Cardiac muscle cell (in vitro differentiated cells and primary cell): ENCODE results near the gene NAV1. TPM values are rescaled to one million over a fixed set of nuclear protein-coding genes. Genes with fewer than 3 reads are reported as not detected.

ENCODE experiments used
- DNase-seq, 2 donors: peaks; one replicate each; pipeline versions ENCODE4 v3.0.0 to v3.0.0-alpha.2; 2010 to 2017; ENCODE audit warnings: low read depth in 1 of 2, low spot score in 1 of 2
- H3K27ac ChIP-seq: fragments of 200-600 bp; sonication (generic); 2 replicates; pipeline ENCODE4 v1.5.1; 2016
- H3K27me3 ChIP-seq: fragments of 200-600 bp; sonication (generic); 2 replicates; pipeline ENCODE4 v1.6.0; 2016; ENCODE audit warnings: control low read depth
- H3K36me3 ChIP-seq: fragments of 200-600 bp; sonication (generic); 2 replicates; pipeline ENCODE4 v1.5.1; 2016; ENCODE audit warnings: control low read depth
- H3K4me1 ChIP-seq: fragments of 200-600 bp; sonication (generic); 2 replicates; pipeline ENCODE4 v1.8.1; 2017; ENCODE audit warnings: low read depth, mild to moderate bottlenecking, mixed run types
- H3K4me3 ChIP-seq: fragments of 200-600 bp; sonication (generic); 2 replicates; pipeline ENCODE4 v1.5.1; 2016; ENCODE audit warnings: mild to moderate bottlenecking
- H3K9me3 ChIP-seq: fragments of 200-600 bp; sonication (generic); 2 replicates; pipeline ENCODE4 v1.5.1; 2017; ENCODE audit warnings: low read depth, mild to moderate bottlenecking, control low read depth
- polyA plus RNA-seq: library from polyadenylated mRNA; unstranded; fragments of >200 nt; fragmentation: Nextera tagmentation; extraction: Ambion mirVana; gene quantifications from 2 replicates; pipeline ENCODE4 v1.2.1, GENCODE V29; 2016
- total RNA-seq: library from RNA; depleted of rRNA; stranded (reverse); fragments of >200 nt; gene quantifications from 2 replicates; pipeline ENCODE4 v1.2.3, GENCODE V29; 2016
- TF ChIP-seq, protein P1 (sequence below): IDR thresholded peaks from 2 replicates; pipeline ENCODE4 v1.5.1; 2012; ENCODE audit warnings: low read depth, mild to moderate bottlenecking, low read length

The NAV1 gene
- total and polyA plus RNA-seq, 2 experiments from 2014 or later = 99.0 to 151 TPM

DNA sequence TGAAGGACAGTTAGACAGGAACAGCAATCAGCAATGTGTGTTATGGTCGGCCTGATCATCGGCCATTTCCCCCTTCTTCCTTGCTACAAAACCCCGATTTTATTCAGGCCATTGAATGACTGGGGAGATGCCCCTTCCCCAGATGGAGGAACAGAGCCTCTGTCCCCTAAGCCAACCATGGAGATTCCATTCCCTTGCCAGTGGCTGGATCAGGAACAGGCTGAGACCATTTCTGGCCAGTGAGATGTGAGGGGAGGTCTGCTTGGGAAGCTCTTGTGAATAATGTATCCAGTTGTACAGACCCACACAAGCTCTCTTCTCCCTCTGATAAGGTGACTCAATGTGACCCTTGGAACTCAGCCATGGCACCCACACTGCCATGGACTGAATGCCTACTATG is 39.7 kb upstream of the NAV1 start:
- Histone ChIP-seq H3K4me3 (no peak overlapping the region), H3K4me1 (peaks cover 75% of the 10 kb centered on the region)
- DNase-seq = no peak

DNA sequence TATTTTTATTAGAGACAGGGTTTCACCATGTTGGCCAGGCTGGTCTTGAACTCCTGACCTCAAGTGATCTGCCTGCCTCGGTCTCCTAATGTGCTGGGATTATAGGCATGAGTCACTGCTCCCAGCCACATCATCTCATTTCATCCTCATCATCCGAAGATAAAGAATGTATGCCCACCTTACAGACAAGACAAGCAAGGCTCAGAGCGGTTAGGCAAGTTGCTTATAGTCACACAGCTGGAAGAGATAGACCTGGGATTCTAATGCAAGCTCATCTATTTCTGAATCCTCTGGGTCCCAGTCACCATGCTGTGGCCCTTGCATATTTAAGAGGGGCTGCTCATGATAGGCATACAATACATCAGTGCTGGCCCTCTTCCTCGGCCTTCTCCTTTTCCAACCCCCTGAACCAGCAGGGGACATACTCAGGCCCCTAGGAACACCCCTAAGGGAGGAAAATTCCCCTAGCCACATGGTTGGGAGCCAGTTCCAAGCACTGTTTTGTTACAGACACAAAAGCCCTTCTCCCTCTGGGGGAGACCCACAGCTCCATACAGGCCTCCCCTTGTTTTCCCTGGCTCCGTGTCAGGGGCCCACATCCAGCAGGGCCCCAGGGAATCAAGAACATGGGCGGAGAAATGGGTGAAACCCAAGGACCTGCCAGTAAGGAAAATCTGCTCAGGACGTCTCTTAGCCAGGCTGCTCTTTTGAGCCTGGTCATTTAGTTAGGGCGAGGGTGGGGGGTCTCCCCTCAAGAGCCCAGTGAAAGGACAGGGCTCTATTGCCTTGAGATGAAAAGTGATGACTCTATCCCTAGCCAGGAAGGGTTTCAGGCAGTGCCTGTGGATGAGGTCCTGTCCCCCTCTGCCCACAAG is 38.9 kb upstream of the NAV1 start:
- H3K27ac ChIP-seq = peak overlapping the region; percentile 99
- H3K36me3 ChIP-seq = no peaks in the 10 kb centered on the region
- DNase-seq = peak in 1 of 2 donors; percentile 72
- TF ChIP-seq, protein P1, sequence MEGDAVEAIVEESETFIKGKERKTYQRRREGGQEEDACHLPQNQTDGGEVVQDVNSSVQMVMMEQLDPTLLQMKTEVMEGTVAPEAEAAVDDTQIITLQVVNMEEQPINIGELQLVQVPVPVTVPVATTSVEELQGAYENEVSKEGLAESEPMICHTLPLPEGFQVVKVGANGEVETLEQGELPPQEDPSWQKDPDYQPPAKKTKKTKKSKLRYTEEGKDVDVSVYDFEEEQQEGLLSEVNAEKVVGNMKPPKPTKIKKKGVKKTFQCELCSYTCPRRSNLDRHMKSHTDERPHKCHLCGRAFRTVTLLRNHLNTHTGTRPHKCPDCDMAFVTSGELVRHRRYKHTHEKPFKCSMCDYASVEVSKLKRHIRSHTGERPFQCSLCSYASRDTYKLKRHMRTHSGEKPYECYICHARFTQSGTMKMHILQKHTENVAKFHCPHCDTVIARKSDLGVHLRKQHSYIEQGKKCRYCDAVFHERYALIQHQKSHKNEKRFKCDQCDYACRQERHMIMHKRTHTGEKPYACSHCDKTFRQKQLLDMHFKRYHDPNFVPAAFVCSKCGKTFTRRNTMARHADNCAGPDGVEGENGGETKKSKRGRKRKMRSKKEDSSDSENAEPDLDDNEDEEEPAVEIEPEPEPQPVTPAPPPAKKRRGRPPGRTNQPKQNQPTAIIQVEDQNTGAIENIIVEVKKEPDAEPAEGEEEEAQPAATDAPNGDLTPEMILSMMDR = no peak
- no peaks in the 10 kb centered on the region for H3K27me3 ChIP-seq
- H3K9me3 ChIP-seq = no peaks in the 10 kb centered on the region
- H3K4me3 ChIP-seq = no peak overlapping the region
- H3K4me1 ChIP-seq = peaks cover 70% of the 10 kb centered on the region

More for the DNA sequence above, 39.7 kb upstream of the NAV1 start:
- Histone ChIP-seq H3K27ac (peak overlapping the region; percentile 99), H3K36me3 (no peaks in the 10 kb centered on the region), H3K9me3 (no peaks in the 10 kb centered on the region), H3K27me3 (no peaks in the 10 kb centered on the region)
- TF ChIP-seq, protein P1 = no peak

DNA sequence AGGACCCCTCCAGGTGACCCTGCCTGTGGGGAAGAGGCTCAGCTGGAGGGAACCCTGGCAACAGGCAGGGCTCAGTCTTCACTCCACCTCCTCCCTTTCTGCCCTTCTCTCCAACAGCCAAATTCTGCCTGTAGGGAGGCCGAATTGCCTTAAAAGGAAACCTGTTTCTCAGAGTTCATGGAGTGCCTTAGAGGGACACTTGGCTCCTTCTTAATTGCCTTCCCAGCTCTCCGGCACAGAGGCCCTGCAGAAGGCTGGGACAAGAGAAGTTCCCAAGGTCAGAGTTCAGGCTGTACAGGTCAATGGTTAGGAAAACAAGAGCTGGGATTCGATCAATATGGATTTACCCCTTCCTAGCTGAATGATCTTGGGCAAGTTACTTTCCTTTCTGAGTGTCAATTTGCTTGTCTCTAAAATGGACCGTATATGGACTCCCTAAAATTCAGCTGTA is 38.2 kb upstream of the NAV1 start:
- peak overlapping the region; percentile 99 for H3K27ac ChIP-seq
- DNase-seq = peak; percentile 62 to 65
- no peaks in the 10 kb centered on the region for H3K36me3 ChIP-seq
- H3K4me3 ChIP-seq = no peak overlapping the region
- no peaks in the 10 kb centered on the region for H3K27me3 ChIP-seq
- no peaks in the 10 kb centered on the region for H3K9me3 ChIP-seq
- TF ChIP-seq, protein P1 = no peak
- H3K4me1 ChIP-seq = peaks cover 66% of the 10 kb centered on the region

DNA sequence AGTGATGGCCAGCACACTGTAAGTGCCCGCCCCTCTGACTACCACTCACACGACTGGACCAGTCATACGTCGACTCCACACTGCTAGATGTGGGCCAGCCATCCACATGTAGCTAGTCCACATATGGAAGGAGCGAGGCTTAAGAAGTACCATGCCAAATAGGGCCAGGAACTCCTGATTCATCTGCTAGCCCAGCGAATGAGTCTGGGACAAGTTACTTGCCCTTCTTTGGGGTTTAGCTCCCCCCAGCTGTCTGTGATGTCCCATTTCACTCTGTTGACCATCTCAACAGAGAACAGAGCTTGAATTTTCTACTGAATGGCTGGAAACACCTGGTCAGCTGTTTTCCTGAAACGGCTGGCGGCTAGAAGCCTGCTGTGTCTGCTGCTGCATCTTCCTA is 37.8 kb upstream of the NAV1 start:
- Histone ChIP-seq H3K27me3 (no peaks in the 10 kb centered on the region), H3K4me1 (peaks cover 63% of the 10 kb centered on the region), H3K27ac (peak overlapping the region; percentile 99), H3K9me3 (no peaks in the 10 kb centered on the region), H3K36me3 (no peaks in the 10 kb centered on the region), H3K4me3 (no peak overlapping the region)
- DNase-seq = peak in 1 of 2 donors; percentile 57
- TF ChIP-seq, protein P1 = no peak

DNA sequence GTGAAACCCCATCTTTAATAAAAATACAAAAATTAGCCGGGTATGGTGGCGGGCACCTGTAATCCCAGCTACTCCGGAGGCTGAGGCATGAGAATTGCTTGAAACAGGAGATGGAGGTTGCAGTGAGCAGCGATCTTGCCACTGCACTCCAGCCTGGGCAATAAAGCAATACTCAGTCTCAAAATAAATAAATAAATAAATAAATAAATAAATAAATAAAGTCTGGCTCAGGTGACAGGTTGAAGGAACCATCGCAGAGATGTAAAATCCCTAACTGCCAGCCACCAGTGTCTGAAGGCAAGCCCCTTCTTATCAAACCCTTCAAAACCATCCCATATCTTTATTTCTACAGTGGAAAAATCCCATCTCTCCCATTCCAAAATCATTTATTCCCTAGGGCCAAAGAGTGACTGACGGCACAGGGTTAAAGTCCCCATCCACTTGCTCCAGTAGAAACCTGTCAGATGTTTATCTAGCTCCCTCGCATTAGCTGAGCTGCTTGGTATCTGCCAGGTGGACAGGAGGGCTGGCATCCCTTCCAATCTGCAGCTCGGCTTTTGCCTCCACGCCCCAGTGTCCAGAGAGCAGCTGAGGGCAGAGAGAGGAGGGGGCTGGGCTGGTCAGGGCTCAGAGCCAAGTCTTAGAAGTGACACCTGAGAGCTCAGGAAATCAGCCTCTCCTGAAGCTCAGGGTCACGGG is 37.0 kb upstream of the NAV1 start:
- H3K27ac ChIP-seq = peak overlapping the region; percentile 99
- no peaks in the 10 kb centered on the region for H3K27me3 ChIP-seq
- DNase-seq = peak in 1 of 2 donors; percentile 73
- no peaks in the 10 kb centered on the region for H3K36me3 ChIP-seq
- peaks cover 61% of the 10 kb centered on the region for H3K4me1 ChIP-seq
- H3K4me3 ChIP-seq = no peak overlapping the region
- TF ChIP-seq, protein P1 = no peak
- H3K9me3 ChIP-seq = no peaks in the 10 kb centered on the region
